NCI-H82 treated with DMSO at 0.1 percent for 48 hours (cell line): ENCODE results near the gene DOC2A.
A peak's percentile ranks its signal among the peaks of the same experiment; 100 is the strongest.

Experiments
- DNase-seq: peaks from one replicate; lab custom pipeline; 2025; ENCODE audit not compliant: unreplicated experiment; lab: John Stamatoyannopoulos, UW

The DOC2A gene

DNA sequence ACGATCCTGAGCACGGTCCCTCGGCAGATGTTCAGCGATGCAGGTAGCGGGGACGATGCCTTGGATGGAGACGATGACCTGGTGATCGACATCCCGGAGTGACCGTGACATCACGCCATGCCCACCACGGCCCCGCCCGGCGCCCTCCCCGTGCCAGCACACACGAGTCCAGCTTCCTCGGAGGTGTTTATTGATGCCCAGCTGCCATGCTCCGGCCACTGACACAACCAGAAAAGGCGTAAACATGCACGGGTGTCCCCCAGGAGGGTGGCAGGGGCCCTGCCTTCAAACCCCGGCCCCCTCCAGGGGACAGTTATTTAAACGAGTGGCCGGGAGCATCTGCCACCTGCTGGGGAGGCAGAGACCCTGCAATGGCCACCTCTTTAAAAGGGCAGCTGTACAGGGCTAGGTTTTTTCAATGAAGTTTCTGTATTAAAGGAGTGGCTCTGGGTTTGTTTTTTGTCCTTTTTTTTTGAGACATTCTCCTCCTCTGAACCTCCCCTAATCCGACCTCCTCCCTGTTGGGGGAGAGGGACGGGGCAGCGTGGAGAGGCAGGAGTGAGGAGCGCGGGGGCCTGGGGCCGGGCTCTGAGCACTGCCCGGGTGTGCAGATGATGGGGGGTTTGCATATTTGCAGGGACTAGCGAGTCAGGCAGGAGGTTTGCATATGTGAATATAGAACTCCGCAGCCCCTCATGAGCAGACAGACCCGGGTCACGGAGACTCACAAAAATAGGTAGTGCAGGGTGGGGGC lies 5.3 kb downstream of the DOC2A start:
- no peak for DNase-seq

DNA sequence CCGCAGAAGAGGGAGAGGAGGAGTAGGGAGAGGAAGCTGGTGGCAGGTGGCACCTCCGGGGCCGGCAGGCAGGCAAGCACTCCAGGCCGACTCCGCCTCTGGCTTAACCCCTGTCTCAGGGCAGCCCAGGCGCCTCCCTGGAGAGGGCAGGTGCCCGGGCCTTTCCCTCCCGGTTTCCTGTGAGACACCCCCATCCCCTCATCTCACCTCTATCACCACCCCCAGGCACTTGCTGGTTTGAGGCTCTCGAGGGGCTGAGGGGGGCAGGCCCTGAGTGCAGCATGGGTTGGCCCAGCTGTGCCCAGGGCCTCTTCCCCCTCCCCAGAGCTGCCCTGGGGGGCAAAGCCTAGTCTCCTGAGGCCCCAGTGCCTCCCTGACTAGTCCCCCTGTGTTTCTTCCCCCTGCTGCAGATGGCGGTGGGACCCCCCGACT lies 6.0 kb downstream of the DOC2A start:
- no peak for DNase-seq

DNA sequence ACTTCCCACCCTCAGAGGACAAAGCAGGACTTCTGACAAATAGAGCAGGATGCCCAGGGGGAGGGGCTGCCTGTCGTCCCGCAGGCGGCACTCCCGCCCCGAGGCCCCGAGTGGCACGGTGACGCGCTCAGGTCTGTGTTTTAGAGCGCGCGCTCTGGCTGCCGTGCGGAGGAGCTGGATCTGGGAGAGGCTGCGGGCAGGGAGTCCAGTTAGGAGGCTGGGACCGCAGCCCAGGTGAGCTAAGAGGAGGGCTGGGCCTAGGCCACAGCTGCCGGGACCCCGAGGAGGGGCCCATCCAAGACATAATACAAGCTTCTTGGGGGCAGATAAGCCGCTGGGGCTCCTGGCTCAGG lies 6.4 kb downstream of the DOC2A start:
- no peak for DNase-seq

DNA sequence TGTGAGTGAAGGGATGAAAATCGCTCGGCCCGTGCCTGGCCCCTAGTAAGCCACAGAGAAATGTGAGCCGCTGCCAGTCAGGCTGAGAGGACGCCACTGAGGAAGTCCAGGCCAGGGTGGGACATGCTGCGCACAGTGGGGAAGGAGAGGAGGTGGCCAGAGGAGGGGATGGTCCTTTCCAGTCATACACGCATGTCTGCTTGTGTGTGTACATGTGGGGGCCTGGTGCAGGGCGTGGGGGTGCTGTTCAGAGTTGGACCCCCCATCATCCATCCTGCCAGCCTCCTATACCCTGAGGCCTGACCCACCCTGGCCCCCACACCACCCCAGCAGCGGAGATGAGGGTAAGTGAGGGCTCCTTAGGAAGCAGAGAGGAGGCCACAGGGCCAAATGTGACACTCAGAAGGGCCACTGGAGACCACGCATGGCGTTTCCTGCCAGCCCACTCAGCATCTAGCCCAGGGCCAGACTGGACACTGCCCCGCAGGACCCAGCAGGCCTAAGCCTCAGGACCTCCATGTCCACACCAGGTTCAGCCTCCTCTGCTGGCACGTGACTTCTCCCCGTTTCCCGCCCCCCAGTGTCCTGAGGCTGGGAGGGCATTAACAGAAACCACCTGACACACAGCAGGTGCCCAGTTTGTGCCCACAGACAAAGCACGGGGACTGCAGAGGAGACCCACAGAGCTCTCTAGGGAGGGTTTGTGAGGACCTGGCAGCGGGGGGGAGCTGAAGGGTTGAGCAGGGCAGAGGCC lies 7.0 kb downstream of the DOC2A start:
- no peak for DNase-seq

DNA sequence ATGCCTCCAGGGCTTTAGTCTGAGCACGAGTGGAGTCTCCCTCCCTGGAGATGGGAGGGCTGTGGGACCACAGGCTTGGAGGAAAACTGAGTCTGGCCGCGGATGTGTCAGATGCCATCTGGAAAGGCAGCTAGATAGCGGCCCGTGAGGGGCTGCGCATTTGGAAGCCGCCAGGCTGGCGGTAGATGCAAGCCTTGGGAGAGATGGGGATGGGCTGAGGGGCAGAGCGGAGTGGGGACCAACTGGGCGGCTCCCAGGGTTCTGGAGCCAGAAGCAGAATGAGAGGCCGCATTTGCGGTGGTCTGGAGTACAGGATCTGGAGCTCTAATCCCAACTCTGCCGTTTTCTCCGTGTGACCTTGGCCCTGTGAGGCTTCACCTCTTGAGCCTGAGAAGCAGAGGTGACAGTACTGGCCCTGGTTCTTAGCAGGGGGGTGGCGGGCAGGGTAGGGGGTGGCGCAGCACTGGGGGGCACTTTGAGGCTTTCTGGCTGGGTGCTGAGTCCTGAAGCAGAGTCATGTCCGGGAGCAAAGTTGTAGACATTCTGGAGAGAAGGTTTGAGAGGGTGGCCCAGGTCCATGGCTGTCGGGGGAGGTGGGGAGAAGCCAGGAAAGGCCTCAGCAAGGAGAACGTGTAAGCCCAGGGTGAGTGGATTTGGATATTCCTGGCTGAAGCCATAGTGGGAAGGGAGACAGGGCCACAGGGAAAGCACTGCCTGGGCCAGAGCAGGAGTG lies 8.0 kb downstream of the DOC2A start:
- no peak for DNase-seq

DNA sequence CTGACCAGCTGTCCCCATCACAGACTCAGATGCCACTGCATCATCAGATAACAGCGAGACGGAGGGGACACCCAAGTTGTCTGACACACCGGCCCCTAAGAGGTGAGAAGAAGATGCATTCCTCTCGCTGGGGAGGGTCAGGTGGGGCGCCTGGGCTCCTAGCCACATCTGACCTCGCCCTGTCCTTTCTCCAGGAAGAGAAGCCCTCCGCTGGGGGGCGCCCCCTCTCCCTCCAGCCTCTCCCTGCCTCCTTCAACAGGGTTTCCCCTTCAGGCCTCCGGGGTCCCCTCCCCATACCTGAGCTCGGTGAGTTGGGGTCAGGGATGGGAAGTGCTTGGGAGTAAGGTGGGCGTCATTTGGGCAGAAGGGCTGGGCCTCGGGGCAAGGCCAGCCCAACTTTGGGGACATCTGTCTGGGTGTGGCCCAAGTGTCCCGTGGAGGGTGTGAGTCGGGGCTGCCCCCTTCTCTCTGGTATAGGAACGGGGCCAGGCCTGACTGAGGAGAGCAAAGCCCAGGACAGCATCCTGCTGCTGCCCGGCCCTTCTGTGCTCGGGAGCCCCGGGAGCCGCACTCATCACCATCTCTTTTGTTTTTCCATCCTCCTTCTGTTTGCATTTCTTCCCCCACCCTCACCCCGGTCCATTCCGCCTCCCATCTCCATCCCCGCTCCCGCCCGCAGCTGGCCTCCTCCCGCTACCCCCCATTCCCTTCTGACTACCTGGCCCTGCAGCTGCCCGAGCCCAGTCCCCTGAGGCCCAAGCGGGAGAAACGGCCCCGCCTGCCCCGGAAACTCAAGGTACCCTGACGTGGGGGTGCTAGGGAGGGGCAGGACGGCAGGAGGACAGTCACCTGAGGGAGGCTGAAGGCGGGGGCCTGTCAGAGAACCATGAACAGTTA lies 9.8 kb downstream of the DOC2A start:
- no peak for DNase-seq

DNA sequence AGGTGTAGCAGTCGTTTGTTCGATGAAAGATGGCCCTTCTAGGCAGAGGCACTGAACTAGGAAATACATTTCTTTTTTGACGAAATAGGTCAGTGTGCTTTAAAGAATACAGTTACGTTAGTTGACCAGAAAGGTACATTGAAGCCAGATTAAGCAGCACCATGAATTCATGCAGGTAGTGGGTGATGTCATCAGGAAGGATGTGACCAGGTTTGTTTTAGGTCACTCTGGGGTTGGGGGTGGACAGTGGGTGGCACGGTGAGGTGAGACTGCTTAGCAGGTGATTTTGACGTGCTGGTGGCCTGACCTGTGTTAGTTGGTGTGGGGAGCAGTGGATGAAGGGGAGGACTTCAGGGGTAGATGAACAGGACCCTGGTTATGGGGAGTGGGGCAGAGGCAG lies 11.2 kb downstream of the DOC2A start:
- DNase-seq: no peak

DNA sequence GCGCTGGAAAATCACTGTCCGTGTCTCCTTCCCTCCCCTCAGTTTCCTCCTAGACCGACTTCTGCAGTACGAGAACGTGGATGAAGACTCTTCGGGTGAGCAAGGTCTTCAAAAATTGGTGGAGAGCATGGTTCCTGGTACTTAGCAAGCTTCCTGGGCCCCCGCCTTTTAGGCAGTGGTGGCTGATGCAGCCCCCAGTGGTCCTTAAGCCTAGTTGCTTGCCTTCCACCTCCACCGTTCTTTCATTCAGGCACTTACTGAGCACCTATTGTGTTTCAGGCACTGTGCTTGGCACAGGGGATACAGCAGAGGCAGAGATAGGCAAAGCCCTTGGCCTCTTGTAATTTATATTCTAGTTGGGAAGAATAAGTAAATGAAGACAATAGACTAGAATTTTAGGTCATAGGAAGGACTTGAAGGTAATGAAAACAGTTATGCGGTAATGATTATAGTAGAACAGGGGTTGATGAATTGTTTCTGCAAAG lies 14.0 kb downstream of the DOC2A start:
- no peak for DNase-seq

DNA sequence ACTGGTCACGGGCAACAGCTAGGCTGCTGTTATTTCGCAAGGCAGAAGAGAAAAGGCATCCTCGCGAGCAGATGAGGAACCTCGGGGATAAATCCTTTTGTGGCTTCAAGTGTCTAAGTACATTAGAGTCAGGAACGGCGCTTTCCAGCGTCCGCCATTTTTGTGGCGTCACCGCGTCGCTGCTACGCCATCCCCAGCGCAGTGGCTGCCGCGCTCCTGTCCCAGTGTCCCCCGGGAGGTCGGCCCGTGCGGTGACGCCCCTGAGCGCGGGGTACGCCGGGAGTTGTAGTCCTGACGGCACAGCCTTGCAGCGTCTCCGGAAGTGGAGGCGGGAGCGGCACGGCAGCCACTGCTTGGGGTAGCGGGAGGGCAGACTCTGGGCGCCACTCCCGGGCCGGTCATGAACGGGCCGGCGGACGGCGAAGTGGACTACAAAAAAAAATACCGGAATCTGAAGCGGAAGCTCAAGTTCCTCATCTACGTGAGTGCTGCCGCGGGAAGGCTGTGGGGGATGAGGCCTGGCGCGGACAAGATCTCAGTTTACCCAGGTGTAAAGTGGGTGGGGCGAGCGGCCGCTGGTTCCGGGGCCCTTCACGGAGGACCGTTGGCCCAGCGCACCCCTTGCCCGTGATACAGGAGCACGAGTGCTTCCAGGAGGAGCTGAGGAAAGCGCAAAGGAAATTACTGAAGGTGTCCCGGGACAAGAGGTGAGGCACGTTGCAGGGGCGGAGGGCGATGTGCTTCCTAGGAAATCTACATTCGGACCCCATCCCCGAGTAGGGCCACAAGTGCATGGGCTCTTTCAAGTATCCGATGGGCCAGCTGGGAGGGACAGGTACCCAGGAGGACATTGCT lies 14.7 kb downstream of the DOC2A start, which contains the start of gene INO80E:
Gene INO80E, plus strand, starts transcription at position 331 of the 855 bp plus-strand sequence. Its CDS starts 70 bp downstream, at position 401.
- peak; percentile 78 for DNase-seq

DNA sequence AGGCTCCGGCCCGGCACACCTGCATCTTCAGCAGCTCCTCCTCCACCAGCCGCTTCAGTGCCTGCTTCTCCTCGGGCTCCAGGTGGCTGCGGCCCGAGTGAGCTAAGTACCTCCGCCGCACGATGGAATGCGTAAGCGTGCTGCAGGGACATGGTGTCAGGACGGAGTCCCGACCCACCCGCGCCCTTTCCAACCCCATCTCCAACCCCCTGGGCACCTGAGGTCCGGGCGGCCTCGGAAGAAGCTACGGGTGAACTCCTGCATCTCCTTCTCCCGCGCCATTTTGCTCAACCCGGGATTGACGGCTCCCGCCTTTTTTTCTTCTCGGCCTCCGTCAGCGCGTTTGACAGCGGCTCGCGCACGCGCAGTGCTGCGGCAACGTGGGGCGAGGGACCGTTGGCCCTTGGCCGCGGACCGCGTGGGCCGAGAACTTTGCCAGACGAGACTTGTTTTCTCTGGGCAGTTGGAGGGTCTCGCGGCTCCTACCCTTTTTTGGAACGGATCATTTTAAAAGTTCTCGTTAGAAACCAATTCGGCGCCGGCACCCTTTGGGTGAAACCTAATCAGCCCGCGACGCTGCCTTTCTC lies 15.4 kb downstream of the DOC2A start, which contains the start of gene HIRIP3:
Gene HIRIP3, minus strand, starts transcription at position 294 of the 587 bp plus-strand sequence. Its CDS starts 12 bp downstream, at position 282.
- peak; percentile 24 for DNase-seq

DNA sequence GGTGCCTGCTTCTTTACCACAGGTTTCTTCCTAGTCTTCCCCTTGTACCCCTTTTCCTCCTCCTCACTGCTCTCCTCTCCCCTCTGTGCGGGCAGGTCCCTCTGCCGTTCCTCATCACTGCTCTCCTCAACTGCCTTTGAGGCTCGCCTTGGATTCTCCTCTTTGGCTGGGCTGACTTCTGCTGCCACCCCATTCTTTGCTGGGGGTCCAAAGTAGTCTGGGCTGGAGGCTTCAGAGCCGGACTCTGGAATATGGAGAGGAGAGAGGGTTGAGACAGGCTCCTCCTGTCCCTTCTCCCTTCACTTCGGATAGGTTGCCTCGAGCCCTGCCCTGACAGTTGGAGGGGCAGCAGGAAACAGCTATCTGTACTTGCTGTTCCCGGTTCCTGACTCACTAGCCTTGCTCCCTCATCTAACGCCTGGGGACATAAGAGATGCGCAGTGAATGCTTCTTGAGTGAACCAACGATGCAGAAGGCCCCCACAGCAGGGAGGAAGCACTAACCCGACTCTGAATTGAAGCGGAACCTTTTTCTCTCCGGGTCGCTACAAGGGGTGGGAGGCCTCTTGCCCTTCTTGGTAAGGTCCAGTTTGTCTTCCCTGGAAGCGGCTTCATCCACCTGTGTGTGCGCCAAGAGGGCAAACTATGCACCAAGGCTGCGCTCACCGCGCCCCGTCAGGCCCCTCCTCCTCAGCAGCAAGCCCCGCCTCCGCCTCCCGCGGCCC lies 16.1 kb downstream of the DOC2A start:
- no peak for DNase-seq

DNA sequence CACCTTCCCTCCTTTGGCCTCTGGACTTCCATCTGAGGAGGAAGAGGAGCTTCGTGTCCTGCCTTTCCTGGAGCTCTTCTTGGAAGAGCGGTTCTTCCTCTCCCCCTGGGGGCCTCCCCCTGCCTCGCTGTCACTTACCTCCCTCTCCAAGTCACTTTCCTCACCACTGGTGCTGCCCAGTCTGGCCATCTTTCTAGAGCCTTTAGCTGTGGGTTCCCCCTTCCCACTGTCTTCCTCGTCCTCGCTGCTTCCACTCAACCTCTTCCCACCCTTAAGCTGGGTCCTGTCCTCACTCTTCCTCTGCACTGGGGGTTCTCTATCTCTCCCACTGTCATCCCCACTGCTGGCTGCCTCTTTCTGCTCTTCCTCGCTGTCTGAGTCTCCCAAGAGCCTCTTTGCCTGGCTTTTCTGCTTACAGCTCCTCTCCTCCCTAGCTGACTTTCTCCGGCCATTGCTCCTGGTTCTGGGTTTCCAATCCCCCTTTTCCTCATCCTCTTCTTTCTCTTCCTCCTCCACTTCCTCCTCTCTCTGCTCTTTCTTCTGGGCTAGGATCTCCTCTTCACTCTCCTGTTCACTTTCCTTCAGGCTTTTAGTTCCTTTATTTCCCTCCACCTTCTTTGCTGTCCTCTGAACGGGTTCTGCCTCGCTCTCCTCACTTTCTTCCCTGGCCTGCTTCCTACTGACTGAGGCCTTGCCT lies 16.8 kb downstream of the DOC2A start:
- no peak for DNase-seq

DNA sequence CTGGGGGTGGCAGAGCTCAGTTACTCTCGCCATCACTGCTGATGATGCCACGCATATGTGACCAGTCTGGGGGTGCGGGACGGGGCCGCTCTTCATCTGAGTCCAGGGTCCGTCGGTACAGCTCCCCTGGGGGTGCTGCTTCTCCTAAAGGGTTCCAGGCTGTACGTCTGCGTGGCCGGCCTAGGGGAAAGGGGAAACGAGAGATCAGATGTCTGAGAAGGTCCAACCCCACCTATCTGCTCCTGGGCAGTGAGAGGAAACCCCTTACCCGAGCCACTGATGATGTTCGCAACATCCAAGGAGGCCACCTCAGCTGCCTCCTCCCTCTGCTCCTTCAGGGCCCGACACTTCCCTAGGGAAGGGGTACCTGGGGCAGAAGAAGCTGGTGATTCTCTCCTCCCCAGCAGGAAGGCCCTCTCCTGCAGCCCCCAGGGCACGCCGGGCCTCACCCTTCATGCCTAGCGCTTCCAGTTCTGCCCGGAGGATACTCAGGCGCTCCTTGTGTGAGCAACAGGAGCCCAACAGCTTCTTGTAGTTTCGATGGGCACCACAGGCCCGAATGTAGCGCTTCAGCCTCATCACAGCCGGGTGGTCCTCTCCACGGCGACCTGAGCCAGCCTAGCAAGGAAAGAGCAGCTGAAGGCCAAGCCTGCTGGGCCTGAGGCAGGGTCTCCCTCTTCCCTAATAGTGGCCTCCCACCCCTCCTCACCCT lies 17.5 kb downstream of the DOC2A start:
- DNase-seq: no peak

DNA sequence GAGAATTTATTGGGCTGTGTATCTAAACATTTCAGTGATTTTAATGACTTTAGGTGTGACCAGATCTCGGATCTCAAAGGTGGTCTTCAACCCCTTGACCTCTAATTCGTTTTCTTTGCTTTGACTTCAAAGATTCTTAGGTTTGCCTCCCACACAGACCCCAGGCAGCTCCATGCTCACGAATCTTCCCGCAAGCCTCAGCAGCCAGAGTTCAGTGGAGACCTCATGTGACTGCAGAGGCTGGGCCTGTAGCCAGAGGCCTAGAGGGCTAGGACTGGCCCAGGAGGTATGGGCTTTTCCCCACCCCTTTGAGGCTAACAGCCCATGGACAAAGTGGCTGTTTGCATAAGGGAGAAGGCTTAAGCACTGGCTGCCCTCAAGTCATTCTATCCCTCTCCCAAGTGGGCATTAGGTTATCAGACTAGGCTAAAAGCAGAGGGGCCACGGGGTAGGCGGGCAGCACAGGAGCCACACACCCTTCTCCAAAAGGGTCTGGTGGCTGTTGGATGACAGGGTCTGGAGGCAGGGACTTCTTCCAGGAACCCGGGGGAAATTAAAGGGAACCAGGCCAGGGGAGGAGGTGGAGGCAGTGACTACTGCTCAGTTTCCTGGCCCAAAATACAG lies 18.4 kb downstream of the DOC2A start:
- DNase-seq: no peak

DNA sequence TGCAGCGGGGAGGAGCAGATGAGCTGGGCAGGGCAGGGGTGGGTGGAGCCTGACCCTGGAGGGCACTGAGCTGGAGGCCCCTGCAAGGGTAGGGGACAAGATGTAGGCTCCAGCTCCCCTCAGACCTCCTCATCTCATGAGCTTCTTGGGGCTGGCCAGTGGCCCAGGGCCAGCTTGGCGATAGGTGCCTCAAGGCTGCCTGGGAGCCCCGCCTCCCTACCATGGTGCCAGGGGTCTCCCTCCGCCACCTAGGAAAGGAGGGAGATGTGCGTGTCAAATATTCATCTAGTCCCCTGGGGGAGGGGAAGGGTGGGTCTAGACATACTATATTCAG lies 19.3 kb downstream of the DOC2A start:
- no peak for DNase-seq

DNA sequence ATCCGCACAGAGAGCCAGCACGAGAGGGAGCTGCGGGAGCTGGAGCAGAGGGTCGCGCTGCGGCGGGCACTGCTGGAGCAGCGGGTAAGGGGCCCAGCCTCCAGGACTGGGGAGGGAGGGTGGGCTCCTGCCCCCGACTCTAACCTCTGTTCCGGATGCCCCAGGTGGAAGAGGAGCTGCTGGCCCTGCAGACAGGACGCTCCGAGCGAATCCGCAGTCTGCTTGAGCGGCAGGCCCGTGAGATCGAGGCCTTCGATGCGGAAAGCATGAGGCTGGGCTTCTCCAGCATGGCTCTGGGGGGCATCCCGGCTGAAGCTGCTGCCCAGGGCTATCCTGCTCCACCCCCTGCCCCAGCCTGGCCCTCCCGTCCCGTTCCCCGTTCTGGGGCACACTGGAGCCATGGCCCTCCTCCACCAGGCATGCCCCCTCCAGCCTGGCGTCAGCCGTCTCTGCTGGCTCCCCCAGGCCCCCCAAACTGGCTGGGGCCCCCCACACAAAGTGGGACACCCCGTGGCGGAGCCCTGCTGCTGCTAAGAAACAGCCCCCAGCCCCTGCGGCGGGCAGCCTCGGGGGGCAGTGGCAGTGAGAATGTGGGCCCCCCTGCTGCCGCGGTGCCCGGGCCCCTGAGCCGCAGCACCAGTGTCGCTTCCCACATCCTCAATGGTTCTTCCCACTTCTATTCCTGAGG lies 19.8 kb downstream of the DOC2A start:
- no peak for DNase-seq
